Thyroid gland (tissue), 4 donors: Measurements from ENCODE around the gene INSC. TPM values are rescaled to one million over a fixed set of nuclear protein-coding genes. Genes with fewer than 3 reads are reported as not detected.

ENCODE experiments used
- DNase-seq, 2 donors: peaks; one replicate each; pipeline ENCODE4 v3.0.0-alpha.2; 2019
- H3K27ac ChIP-seq, 3 donors: fragments of 200-600 bp; sonication (generic); 1 replicate in 2 of 3; 2 replicates in 1 of 3; pipeline ENCODE4 v1.5.1; 2016 to 2019; ENCODE audit warnings: mild to moderate bottlenecking in 1 of 3, moderate library complexity in 1 of 3
- H3K27me3 ChIP-seq: fragments of 200-600 bp; sonication (generic); one replicate; pipeline ENCODE4 v1.5.1; 2019
- H3K36me3 ChIP-seq, 2 donors: fragments of 200-600 bp; sonication (generic); one replicate each; pipeline ENCODE4 v1.5.1; 2016 to 2019
- H3K4me1 ChIP-seq, 2 donors: fragments of 200-600 bp; sonication (generic); one replicate each; pipeline ENCODE4 v1.5.1; 2017 to 2019
- H3K4me3 ChIP-seq, 3 donors: fragments of 200-600 bp; sonication (generic); replicated peaks in 1 of 3; 1 replicate in 2 of 3; 2 replicates in 1 of 3; pipeline ENCODE4 v1.5.1; 2016; ENCODE audit warnings: mild to moderate bottlenecking in 1 of 3
- H3K9me3 ChIP-seq: fragments of 200-600 bp; sonication (generic); one replicate; pipeline ENCODE4 v1.5.1; 2017
- POLR2A ChIP-seq, 2 donors: fragments of 450-650 bp; IDR thresholded peaks; one replicate each; pipeline ENCODE4 v1.6.1; 2017; ENCODE audit warnings: antibody characterized with exemption in 2 of 2, mild to moderate bottlenecking in 2 of 2, moderate library complexity in 1 of 2
- WGBS, 2 donors: methylation state at CpG; one replicate each; pipeline ENCODE4 v1.1.5; 2017; 5-methylcytosine and 5-hydroxymethylcytosine counted together
- intact Hi-C: fragments of 100-400 bp; cut with DNase I; formaldehyde crosslinking; loops from one replicate; pipeline ENCODE4 v1.15.1; 2023
- total RNA-seq, 4 donors: library from RNA; depleted of rRNA; stranded (reverse); fragments of >200 nt; gene quantifications; one replicate each; pipeline ENCODE4 v1.2.3, GENCODE V29; 2016
- TF ChIP-seq, protein P1 (sequence below), 6 experiments: fragments of 200-600 bp in 3 of 6; fragments of 450-650 bp in 3 of 6; sonication (generic) in 3 of 6; IDR thresholded peaks; one replicate each; pipeline ENCODE4 v1.5.1; 2016 to 2019; ENCODE audit warnings: antibody characterized with exemption in 6 of 6, mild to moderate bottlenecking in 2 of 6, inconsistent platforms in 1 of 6, moderate library complexity in 1 of 6

INSC gene
- total RNA-seq, 4 donors from 2014 or later = 0.38 to 1.2 (median 0.54) TPM; not detected in 1

DNA sequence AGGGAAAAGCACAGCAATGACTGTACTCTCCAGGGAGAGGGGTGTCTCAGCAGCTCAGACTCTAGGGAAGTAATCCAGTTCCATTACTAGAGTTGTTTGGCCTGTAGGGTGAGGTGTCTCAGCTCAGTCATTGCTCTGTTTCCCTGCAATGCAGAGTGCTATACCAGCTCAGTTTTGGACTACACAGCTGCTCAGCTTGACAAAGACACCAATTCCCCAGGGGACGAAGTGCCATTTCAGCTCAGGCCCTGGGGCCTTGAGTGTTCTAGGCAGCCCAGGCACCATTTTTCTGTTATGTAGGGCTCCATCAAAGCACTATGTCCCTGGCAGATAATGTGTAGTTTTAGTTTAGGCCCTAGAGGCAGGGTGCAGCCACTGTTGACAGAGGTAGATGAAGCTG, 23.1 kb upstream of the INSC start:
- H3K9me3 ChIP-seq = no peaks in the 10 kb centered on the region
- no peak overlapping the region for H3K4me3 ChIP-seq
- WGBS, 2 donors = 100% methylated on average over 1 of the region's 1 CpG
- intact Hi-C loops = no loop called here
- no peak for TF ChIP-seq POLR2A (IDR thresholded peaks at IDR 0.05)
- TF ChIP-seq, protein P1, sequence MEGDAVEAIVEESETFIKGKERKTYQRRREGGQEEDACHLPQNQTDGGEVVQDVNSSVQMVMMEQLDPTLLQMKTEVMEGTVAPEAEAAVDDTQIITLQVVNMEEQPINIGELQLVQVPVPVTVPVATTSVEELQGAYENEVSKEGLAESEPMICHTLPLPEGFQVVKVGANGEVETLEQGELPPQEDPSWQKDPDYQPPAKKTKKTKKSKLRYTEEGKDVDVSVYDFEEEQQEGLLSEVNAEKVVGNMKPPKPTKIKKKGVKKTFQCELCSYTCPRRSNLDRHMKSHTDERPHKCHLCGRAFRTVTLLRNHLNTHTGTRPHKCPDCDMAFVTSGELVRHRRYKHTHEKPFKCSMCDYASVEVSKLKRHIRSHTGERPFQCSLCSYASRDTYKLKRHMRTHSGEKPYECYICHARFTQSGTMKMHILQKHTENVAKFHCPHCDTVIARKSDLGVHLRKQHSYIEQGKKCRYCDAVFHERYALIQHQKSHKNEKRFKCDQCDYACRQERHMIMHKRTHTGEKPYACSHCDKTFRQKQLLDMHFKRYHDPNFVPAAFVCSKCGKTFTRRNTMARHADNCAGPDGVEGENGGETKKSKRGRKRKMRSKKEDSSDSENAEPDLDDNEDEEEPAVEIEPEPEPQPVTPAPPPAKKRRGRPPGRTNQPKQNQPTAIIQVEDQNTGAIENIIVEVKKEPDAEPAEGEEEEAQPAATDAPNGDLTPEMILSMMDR (IDR thresholded peaks at IDR 0.05) = no peak
- no peaks in the 10 kb centered on the region for H3K4me1 ChIP-seq
- H3K27me3 ChIP-seq = no peaks in the 10 kb centered on the region
- no peaks in the 10 kb centered on the region for H3K36me3 ChIP-seq
- H3K27ac ChIP-seq = no peak overlapping the region
- no peak for DNase-seq

DNA sequence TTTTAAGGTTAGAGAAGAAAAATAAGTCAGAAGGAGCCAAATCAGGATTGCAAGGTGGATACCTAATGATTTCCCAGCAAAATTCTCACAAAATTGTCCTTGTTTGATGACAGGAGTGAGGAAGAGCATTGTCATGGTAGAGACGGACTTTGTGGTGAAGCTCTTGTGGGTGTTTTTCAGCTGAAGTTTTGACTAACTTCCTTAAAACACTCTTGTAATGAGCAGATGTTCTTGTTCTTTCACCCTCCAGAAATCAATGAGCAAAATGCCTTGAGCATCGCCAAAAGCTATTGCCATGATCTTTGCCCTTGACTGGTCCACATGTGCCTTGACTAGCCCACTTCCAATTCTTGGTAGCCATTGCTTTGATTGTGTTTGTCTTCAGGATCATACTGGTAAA, 21.3 kb upstream of the INSC start:
- Histone ChIP-seq H3K9me3 (no peaks in the 10 kb centered on the region), H3K27me3 (no peaks in the 10 kb centered on the region), H3K36me3 (no peaks in the 10 kb centered on the region), H3K4me1 (no peaks in the 10 kb centered on the region), H3K27ac (no peak overlapping the region), H3K4me3 (no peak overlapping the region)
- intact Hi-C loops = no loop called here
- no peak for DNase-seq
- no peak for TF ChIP-seq POLR2A (IDR thresholded peaks at IDR 0.05)
- TF ChIP-seq, protein P1 (IDR thresholded peaks at IDR 0.05) = no peak
- 87 to 91% methylated on average over 2 of the region's 2 CpGs for WGBS, 2 donors

DNA sequence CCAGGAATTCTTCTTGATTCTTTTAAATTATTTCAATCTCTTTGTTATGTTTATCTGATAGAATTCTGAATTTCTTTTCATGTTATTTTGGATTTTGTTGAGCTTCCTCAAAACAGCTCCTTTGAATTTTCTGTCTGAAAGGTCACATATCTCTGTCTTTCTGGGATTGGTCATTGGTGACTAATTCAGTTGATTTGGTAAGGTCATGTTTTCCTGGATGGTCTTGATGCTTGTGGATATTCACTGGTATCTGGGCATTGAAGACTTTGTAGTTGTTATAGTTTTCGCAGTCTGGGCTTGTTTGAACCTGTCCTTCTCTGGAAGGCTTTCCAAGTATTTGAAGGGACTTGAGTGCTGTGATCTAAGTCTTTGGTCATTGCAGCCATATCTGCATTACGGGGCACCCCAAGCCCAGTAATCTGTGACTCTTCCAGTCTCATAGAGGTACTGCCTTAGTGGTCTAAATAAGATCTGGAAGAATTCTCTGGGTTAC, 18.9 kb upstream of the INSC start:
- intact Hi-C loops = no loop called here
- H3K4me3 ChIP-seq = no peak overlapping the region
- H3K4me1 ChIP-seq = no peaks in the 10 kb centered on the region
- no peaks in the 10 kb centered on the region for H3K36me3 ChIP-seq
- TF ChIP-seq, protein P1 (IDR thresholded peaks at IDR 0.05) = no peak
- TF ChIP-seq POLR2A (IDR thresholded peaks at IDR 0.05) = no peak
- DNase-seq = no peak
- H3K9me3 ChIP-seq = no peaks in the 10 kb centered on the region
- no peaks in the 10 kb centered on the region for H3K27me3 ChIP-seq
- WGBS, 2 donors = 96 to 97% methylated on average over 2 of the region's 2 CpGs
- H3K27ac ChIP-seq = no peak overlapping the region

DNA sequence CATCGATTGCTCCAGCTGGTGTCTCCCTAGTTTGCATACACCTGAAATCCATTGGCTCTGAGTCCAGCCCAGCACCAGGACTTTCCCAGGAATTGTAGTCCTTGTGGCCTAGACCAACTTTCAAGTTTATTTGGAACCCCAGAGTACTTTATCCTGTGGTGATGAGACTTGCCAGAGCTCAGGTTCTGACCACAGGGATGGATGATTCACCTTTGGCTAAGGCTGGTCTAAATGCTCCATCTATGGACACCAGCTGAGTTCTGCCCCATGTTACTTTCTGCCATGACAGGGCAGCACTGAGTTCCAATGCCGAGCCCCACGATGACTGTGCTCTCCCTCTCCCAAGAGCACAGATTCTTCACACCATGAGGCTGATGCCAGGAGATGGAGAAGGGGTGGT, 17.3 kb upstream of the INSC start:
- DNase-seq = no peak
- H3K27me3 ChIP-seq = no peaks in the 10 kb centered on the region
- WGBS, 2 donors = 86 to 89% methylated on average over 3 of the region's 3 CpGs
- H3K9me3 ChIP-seq = no peaks in the 10 kb centered on the region
- no peaks in the 10 kb centered on the region for H3K4me1 ChIP-seq
- intact Hi-C loops = no loop called here
- H3K4me3 ChIP-seq = no peak overlapping the region
- no peaks in the 10 kb centered on the region for H3K36me3 ChIP-seq
- no peak overlapping the region for H3K27ac ChIP-seq
- TF ChIP-seq, protein P1 (IDR thresholded peaks at IDR 0.05) = no peak
- no peak for TF ChIP-seq POLR2A (IDR thresholded peaks at IDR 0.05)

DNA sequence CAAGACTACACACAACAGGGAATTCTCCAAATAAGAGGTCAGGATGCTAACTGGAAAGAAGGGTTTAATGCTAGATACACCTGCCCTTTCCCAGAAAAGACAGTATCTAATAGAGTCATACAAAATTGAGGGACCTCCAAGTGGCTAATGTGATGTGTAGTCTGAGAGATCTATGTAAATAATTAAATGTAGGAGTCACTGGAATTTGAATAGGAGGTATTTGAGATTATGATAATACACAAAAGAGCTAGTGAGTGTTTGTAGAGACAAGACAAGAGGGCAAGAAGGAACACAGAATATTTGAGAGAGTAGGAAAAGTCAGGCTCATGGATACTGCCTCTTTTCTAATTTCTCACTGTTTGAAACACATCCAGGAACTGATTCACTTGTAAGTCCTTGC, 15.5 kb upstream of the INSC start:
- H3K27me3 ChIP-seq = no peaks in the 10 kb centered on the region
- no peaks in the 10 kb centered on the region for H3K9me3 ChIP-seq
- intact Hi-C loops = no loop called here
- no peak for DNase-seq
- TF ChIP-seq, protein P1 (IDR thresholded peaks at IDR 0.05) = no peak
- no peak for TF ChIP-seq POLR2A (IDR thresholded peaks at IDR 0.05)
- no peak overlapping the region for H3K27ac ChIP-seq
- H3K4me1 ChIP-seq = no peaks in the 10 kb centered on the region
- H3K36me3 ChIP-seq = no peaks in the 10 kb centered on the region
- H3K4me3 ChIP-seq = no peak overlapping the region
